A673 (cell line): ENCODE results near the gene FKTN. TPM values are rescaled to one million over a fixed set of nuclear protein-coding genes. Genes with fewer than 3 reads are reported as not detected.

ENCODE experiments used
- BruUV-seq: library from RNA; stranded (reverse); fragments of 400-500 nt; replicated peaks from 2 replicates; lab custom pipeline; 2021; lab: Mats Ljungman, UMichigan
- CTCF ChIA-PET: fragments of 300-600 bp; sonication (Branson Sonifier 250); formaldehyde crosslinking; loops from one replicate; lab custom pipeline; 2022; ENCODE audit warnings: antibody characterized with exemption; lab: Charles Lee
- POLR2A ChIA-PET: fragments of 300-600 bp; sonication (Branson Sonifier 250); formaldehyde crosslinking; loops from one replicate; lab custom pipeline; 2022; ENCODE audit warnings: antibody characterized with exemption; ENCODE audit not compliant: low non-redundant PET; lab: Charles Lee
- DNase-seq: peaks from one replicate; pipeline ENCODE4 v3.0.0-alpha.2; 2015; ENCODE audit warnings: low spot score
- H3K27ac ChIP-seq: fragments of 200-600 bp; sonication (generic); 2 replicates; pipeline ENCODE4 v1.5.1; 2016; ENCODE audit warnings: mixed run types, low read depth, mild to moderate bottlenecking, mixed read lengths, antibody characterized with exemption, low read length; ENCODE audit not compliant: poor library complexity, severe bottlenecking
- H3K27me3 ChIP-seq: fragments of 200-600 bp; sonication (generic); replicated peaks from 2 replicates; pipeline ENCODE4 v1.6.1; 2017; ENCODE audit warnings: mixed run types, low read depth, mild to moderate bottlenecking, mixed read lengths, antibody characterized with exemption, low read length; ENCODE audit not compliant: insufficient read depth, poor library complexity
- H3K36me3 ChIP-seq: fragments of 200-600 bp; sonication (generic); 2 replicates; pipeline ENCODE4 v1.6.1; 2016; ENCODE audit warnings: mixed run types, mild to moderate bottlenecking, mixed read lengths, antibody characterized with exemption, low read length; ENCODE audit not compliant: insufficient read depth, poor library complexity, severe bottlenecking
- H3K4me1 ChIP-seq: fragments of 200-600 bp; sonication (generic); 2 replicates; pipeline ENCODE4 v1.6.1; 2017; ENCODE audit warnings: mixed run types, mild to moderate bottlenecking, mixed read lengths, antibody characterized with exemption, low read length; ENCODE audit not compliant: insufficient read depth, poor library complexity, severe bottlenecking
- H3K4me3 ChIP-seq: fragments of 200-600 bp; sonication (generic); 2 replicates; pipeline ENCODE4 v1.5.1; 2016; ENCODE audit warnings: low read depth, mixed run types, mild to moderate bottlenecking, mixed read lengths, low read length; ENCODE audit not compliant: poor library complexity, severe bottlenecking
- H3K9me3 ChIP-seq: fragments of 200-600 bp; sonication (generic); 2 replicates; pipeline ENCODE4 v1.6.1; 2016; ENCODE audit warnings: mixed run types, low read depth, mild to moderate bottlenecking, mixed read lengths, antibody characterized with exemption, low read length; ENCODE audit not compliant: poor library complexity, severe bottlenecking
- EZH2 ChIP-seq: fragments of 200-600 bp; sonication (generic); IDR thresholded peaks from 2 replicates; pipeline ENCODE4 v1.6.1; 2017; ENCODE audit warnings: borderline replicate concordance, low read depth, mild to moderate bottlenecking, mixed read lengths, antibody characterized with exemption, low read length; ENCODE audit not compliant: poor library complexity, severe bottlenecking
- intact Hi-C: fragments of 100-400 bp; cut with micrococcal nuclease; formaldehyde crosslinking; loops from one replicate; pipeline ENCODE4 v1.10.0; 2022; ENCODE audit not compliant: unreplicated experiment
- total RNA-seq: library from RNA; stranded (reverse); gene quantifications from 2 replicates; pipeline ENCODE4 v1.2.3, GENCODE V29; 2021
- TF ChIP-seq, protein P1 (sequence below): fragments of 300-800, 200-600 bp; sonication (generic); conservative IDR thresholded peaks from 2 replicates; pipeline ENCODE4 v1.5.1; 2017; ENCODE audit warnings: low read depth, mild to moderate bottlenecking, antibody characterized with exemption, low read length, moderate library complexity, mixed read lengths

Gene FKTN
- total RNA-seq, 1 experiment from 2014 or later: 15.4 TPM

DNA sequence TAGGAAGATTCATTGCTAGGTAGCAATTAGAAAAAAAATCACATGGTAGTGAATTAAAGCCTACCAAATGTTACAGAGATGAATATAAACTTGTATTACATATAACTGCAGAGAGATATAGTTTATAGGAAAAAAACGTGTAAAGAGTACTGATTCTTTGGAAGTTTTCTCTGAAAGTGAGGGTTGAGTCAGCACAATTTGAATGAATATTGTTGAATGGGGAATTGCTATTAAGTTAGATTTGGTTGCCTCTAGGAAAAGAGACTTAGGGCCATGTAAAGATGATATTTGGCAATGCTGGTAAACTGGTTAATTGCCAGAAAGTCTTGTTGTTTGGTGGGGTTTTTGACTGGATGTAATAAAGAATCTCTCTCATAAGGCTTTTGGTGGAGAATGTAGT is 67.2 kb downstream of the FKTN start:
- no peak overlapping the region for H3K27ac ChIP-seq
- intact Hi-C loops: no loop called here
- no TSS peak for BruUV-seq
- H3K36me3 ChIP-seq: no peaks in the 10 kb centered on the region
- H3K4me1 ChIP-seq: no peaks in the 10 kb centered on the region
- no peaks in the 10 kb centered on the region for H3K9me3 ChIP-seq
- TF ChIP-seq, protein P1, sequence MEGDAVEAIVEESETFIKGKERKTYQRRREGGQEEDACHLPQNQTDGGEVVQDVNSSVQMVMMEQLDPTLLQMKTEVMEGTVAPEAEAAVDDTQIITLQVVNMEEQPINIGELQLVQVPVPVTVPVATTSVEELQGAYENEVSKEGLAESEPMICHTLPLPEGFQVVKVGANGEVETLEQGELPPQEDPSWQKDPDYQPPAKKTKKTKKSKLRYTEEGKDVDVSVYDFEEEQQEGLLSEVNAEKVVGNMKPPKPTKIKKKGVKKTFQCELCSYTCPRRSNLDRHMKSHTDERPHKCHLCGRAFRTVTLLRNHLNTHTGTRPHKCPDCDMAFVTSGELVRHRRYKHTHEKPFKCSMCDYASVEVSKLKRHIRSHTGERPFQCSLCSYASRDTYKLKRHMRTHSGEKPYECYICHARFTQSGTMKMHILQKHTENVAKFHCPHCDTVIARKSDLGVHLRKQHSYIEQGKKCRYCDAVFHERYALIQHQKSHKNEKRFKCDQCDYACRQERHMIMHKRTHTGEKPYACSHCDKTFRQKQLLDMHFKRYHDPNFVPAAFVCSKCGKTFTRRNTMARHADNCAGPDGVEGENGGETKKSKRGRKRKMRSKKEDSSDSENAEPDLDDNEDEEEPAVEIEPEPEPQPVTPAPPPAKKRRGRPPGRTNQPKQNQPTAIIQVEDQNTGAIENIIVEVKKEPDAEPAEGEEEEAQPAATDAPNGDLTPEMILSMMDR: no peak
- TF ChIP-seq EZH2: no peak
- ChIA-PET POLR2A (no interaction called here), CTCF (no interaction called here)
- no peak for DNase-seq
- no peak overlapping the region for H3K4me3 ChIP-seq
- H3K27me3 ChIP-seq: no peaks in the 10 kb centered on the region

DNA sequence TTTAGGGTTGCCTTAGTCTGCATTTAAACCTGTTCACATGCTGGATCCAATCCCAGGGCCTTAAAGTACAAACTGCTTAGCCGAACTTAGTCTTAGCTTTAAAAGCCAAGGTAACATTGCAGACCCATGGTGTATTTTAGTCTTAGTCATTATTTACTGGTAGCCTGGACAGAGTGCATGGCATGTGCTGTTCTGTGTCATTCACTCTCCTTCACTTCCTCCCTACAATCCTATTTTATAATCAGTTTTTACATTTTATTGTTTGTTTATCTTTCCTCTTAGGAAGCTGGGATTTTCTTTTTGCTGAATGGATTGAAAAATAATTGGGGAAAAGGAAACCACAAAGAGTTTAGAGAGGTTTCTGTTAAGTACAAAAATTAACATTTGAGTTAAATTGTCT is 74.9 kb downstream of the FKTN start:
- intact Hi-C loops: no loop called here
- Histone ChIP-seq H3K36me3 (no peaks in the 10 kb centered on the region), H3K9me3 (no peaks in the 10 kb centered on the region), H3K27me3 (no peaks in the 10 kb centered on the region), H3K4me1 (no peaks in the 10 kb centered on the region), H3K27ac (no peak overlapping the region), H3K4me3 (no peak overlapping the region)
- ChIA-PET CTCF (no interaction called here), POLR2A (no interaction called here)
- no TSS peak for BruUV-seq
- DNase-seq: no peak
- TF ChIP-seq, protein P1: no peak
- no peak for TF ChIP-seq EZH2

DNA sequence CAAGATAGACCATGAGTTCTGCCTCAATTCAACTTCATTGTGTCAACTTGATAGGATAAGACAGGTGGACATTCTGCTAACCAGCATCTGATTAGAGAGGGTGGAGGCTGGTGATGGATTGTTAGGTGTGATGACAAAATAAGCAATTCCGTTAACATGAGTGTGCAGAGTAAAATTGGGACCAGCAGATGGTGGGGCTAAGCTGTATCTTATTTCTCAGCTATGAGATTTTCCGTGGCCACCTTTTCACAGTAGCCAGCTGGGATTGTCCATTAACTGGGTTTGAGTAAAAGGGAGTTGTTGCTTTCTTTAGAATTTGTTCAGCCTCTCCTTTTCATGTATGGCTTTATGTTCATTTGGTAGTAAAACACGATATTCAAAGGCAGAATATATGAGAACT is 75.5 kb downstream of the FKTN start:
- intact Hi-C loops: no loop called here
- no TSS peak for BruUV-seq

More for the DNA sequence above, 75.5 kb downstream of the FKTN start:
- DNase-seq: no peak
- Histone ChIP-seq H3K27ac (no peak overlapping the region), H3K27me3 (no peaks in the 10 kb centered on the region), H3K9me3 (no peaks in the 10 kb centered on the region), H3K4me1 (no peaks in the 10 kb centered on the region), H3K36me3 (no peaks in the 10 kb centered on the region), H3K4me3 (no peak overlapping the region)
- ChIA-PET POLR2A (no interaction called here), CTCF (no interaction called here)
- TF ChIP-seq, protein P1: no peak
- no peak for TF ChIP-seq EZH2
